Loucy (cell line): Measurements from ENCODE around the gene ADGRB3.

Experiments used
- EZH2phosphoT487 ChIP-seq: fragments of 200-600 bp; IDR thresholded peaks from 2 replicates; pipeline ENCODE4 v1.6.1; 2018; ENCODE audit warnings: antibody characterized with exemption, mild to moderate bottlenecking, moderate library complexity, borderline replicate concordance
- TF ChIP-seq, protein P1 (sequence below): fragments of 200-600 bp; sonication (generic); conservative IDR thresholded peaks from 2 replicates; pipeline ENCODE4 v1.5.1; 2014; ENCODE audit warnings: mild to moderate bottlenecking, antibody characterized with exemption, low read length

DNA sequence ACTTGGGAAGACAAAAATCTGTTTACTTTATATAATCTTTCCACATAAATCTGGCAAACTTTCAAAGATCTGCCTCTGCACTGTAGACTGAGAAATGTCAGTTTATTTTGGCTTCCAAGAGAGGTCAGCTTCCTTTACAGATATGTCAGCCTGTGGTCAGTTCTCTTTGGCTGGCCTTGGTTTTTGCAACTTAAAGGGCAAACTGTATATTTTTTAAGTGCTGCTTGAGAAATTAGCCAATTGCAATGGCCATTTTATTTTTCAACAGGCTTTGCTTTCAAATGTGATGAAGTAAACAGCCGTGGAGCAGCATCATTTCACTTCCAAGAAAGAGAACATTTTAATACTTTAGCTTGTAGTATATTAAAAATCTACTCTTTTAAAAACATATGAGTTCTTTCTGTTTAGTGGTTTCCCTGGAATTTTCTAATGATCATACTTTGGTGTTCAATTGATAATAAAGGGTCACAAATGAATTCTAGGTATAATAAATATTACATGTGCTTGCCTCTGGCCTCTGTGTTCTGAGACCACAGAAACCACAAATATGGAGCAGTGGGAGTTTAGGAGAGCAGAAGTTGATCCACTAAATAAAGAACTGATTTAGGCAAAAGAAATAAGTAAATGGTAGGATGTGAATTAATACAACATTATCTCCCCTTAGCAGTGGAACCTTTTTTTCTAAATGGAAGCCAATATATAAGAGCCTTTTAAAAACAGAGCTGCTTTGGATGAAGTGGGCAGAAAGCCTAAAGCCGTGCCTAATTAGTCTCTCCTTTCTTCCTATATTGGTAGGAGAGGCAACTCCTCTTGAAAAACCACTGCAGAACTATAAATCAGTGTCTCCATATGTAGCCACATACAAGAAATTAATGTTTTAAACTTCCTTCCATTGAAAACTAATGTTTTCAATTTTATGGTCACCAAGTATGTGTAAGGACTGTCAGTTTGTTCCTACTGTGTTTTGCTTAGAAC, 16.2 kb downstream of the ADGRB3 start:
- TF ChIP-seq, protein P1, sequence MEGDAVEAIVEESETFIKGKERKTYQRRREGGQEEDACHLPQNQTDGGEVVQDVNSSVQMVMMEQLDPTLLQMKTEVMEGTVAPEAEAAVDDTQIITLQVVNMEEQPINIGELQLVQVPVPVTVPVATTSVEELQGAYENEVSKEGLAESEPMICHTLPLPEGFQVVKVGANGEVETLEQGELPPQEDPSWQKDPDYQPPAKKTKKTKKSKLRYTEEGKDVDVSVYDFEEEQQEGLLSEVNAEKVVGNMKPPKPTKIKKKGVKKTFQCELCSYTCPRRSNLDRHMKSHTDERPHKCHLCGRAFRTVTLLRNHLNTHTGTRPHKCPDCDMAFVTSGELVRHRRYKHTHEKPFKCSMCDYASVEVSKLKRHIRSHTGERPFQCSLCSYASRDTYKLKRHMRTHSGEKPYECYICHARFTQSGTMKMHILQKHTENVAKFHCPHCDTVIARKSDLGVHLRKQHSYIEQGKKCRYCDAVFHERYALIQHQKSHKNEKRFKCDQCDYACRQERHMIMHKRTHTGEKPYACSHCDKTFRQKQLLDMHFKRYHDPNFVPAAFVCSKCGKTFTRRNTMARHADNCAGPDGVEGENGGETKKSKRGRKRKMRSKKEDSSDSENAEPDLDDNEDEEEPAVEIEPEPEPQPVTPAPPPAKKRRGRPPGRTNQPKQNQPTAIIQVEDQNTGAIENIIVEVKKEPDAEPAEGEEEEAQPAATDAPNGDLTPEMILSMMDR: no peak
- no peak for TF ChIP-seq EZH2phosphoT487
